Measurements from ENCODE around the gene VSTM2L.

DNA sequence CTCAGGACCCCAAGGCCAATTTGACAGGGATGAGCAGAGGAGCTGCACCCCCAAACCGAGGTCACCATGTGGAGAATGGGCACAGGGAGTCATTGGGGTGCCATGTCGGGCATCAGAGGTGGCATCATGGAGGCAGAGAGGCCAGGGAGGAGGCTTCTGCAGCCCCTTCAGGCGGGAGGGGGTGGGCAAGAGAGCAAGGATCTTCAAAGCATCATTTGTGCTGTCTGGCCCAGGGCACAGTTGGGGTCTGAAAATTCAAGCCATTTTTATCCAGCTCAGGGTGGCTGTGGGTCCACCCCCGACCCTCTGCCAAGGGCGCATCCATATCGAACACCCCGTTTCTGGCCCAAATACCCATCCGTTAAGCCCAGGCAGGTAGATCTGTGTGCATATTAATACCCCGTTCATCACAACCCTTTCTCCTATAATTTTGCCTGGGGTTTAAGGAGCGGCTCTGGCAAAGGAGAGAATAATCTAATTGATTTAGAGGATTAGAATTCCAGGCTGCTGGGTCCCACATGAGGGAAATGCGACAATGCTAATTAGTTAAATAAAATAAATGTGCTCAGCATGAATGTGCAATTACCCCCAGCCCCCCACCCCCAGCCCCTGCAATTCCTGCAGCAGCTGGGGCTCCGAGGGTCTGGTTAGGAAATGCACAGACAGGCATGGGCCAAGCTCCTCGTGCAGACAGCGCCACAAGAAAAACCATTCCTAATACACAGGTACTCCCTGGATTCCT, 31.9 kb downstream of the VSTM2L start:
- TF ChIP-seq CTCF (IDR thresholded peaks at IDR 0.05) (no peak), EP300 (IDR thresholded peaks at IDR 0.05; ENCODE audit: borderline replicate concordance in 1 of 2, low read depth in 1 of 2, low read length in 1 of 2) (no peak), GATA2 (CRISPR knock-in tag; IDR thresholded peaks at IDR 0.05) (no peak), NRF1 (IDR thresholded peaks at IDR 0.05; ENCODE audit: low read depth, low read length) (no peak), GABPA (IDR thresholded peaks at IDR 0.05; ENCODE audit: low read depth) (no peak), YY1 (IDR thresholded peaks at IDR 0.05; ENCODE audit: low read depth) (no peak), RFX5 (IDR thresholded peaks at IDR 0.05; ENCODE audit: low read length) (no peak), POLR2AphosphoS5 (IDR thresholded peaks at IDR 0.05; ENCODE audit: low read depth, low read length) (no peak), NFIC (IDR thresholded peaks at IDR 0.05; ENCODE audit: borderline replicate concordance) (no peak), ELF1 (IDR thresholded peaks at IDR 0.05) (no peak)
- TF ChIP-seq, protein P1, sequence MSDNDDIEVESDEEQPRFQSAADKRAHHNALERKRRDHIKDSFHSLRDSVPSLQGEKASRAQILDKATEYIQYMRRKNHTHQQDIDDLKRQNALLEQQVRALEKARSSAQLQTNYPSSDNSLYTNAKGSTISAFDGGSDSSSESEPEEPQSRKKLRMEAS (IDR thresholded peaks at IDR 0.05; ENCODE audit: low read depth), result no peak

All from SK-N-SH (cell line).